A549 (cell line): ENCODE measurements around the gene P2RY14.

Source experiments
- CBX8 ChIP-seq: fragments of 200-600 bp; sonication (generic); IDR thresholded peaks from 2 replicates; pipeline ENCODE4 v1.6.1; 2016
- CEBPB ChIP-seq, 2 experiments: fragments of >200 bp in 1 of 2; sonication (Bioruptor Twin) in 1 of 2; formaldehyde crosslinking in 1 of 2; IDR thresholded peaks; 2 replicates each; pipeline ENCODE4 v1.6.1; 2012 to 2016
- CHD2 ChIP-seq: fragments of 150-350 bp; IDR thresholded peaks from 2 replicates; pipeline ENCODE4 v1.6.1; 2014; ENCODE audit warnings: low read length; ENCODE audit not compliant: partially characterized antibody
- CTCF ChIP-seq: fragments of >200 bp; sonication (Bioruptor Twin); formaldehyde crosslinking; IDR thresholded peaks from 3 replicates; pipeline ENCODE4 v1.5.1; 2016
- JUN ChIP-seq, 2 experiments: fragments of >200 bp; sonication (Bioruptor Twin); formaldehyde crosslinking; IDR thresholded peaks; 2 replicates in 1 of 2; 3 replicates in 1 of 2; pipeline ENCODE4 v1.6.1; 2016 to 2017
- MAFK ChIP-seq: fragments of 450-650 bp; IDR thresholded peaks from 2 replicates; pipeline ENCODE4 v1.6.1; 2014; ENCODE audit not compliant: partially characterized antibody
- MAX ChIP-seq: IDR thresholded peaks from 2 replicates; pipeline ENCODE4 v1.6.1; 2012
- POLR2A ChIP-seq: IDR thresholded peaks from 2 replicates; pipeline ENCODE4 v1.6.1; 2012; ENCODE audit warnings: mild to moderate bottlenecking, low read length
- RAD21 ChIP-seq, 2 experiments: fragments of >200 bp in 1 of 2; sonication (Bioruptor Twin) in 1 of 2; formaldehyde crosslinking in 1 of 2; IDR thresholded peaks in 1 of 2; conservative IDR thresholded peaks in 1 of 2; 2 replicates in 1 of 2; 3 replicates in 1 of 2; pipeline ENCODE4 v1.6.1; 2012 to 2018; ENCODE audit warnings: inconsistent platforms in 1 of 2
- RCOR1 ChIP-seq: fragments of 150-350 bp; IDR thresholded peaks from 2 replicates; pipeline ENCODE4 v1.6.1; 2014; ENCODE audit warnings: antibody characterized with exemption, low read length, low read depth
- RFX5 ChIP-seq: fragments of 450-650 bp; IDR thresholded peaks from 2 replicates; pipeline ENCODE4 v1.7.1; 2014; ENCODE audit warnings: antibody characterized with exemption, mild to moderate bottlenecking, moderate library complexity
- RNF2 ChIP-seq: fragments of 200-600 bp; sonication (generic); IDR thresholded peaks from 2 replicates; pipeline ENCODE4 v1.6.1; 2016; ENCODE audit warnings: low read depth, mild to moderate bottlenecking, antibody characterized with exemption, moderate library complexity, borderline replicate concordance
- SMC3 ChIP-seq: fragments of >200 bp; sonication (Bioruptor Twin); formaldehyde crosslinking; IDR thresholded peaks from 3 replicates; pipeline ENCODE4 v1.6.1; 2018; ENCODE audit warnings: inconsistent platforms
- ZFP36 ChIP-seq: fragments of 450-650 bp; IDR thresholded peaks from 2 replicates; pipeline ENCODE4 v1.6.1; 2014; ENCODE audit warnings: borderline replicate concordance; ENCODE audit not compliant: partially characterized antibody

GRCh38 chr3:151256749-151257148, 21.6 kb downstream of the P2RY14 start:
- TF ChIP-seq CBX8 (no peak), POLR2A (no peak), ZFP36 (no peak), CTCF (no peak), SMC3 (no peak), MAFK (no peak), RCOR1 (no peak), CEBPB (IDR thresholded peaks at IDR 0.05) (no peak), RAD21 (conservative IDR thresholded peaks at IDR 0.05 in 1 of 2, IDR thresholded peaks at IDR 0.05 in 1 of 2) (no peak), RFX5 (no peak), JUN (IDR thresholded peaks at IDR 0.05) (no peak), RNF2 (no peak), CHD2 (no peak), MAX (no peak)
